Trophoblast cell (in vitro differentiated cells and primary cell): ENCODE measurements around the gene MAGI2.

ENCODE experiments used
- DNase-seq, 2 donors: peaks; one replicate each; pipeline ENCODE4 v3.0.0-alpha.2; 2016
- H2AFZ ChIP-seq: 2 replicates; pipeline ENCODE4 v1.6.1; 2013; ENCODE audit warnings: low read length, moderate library complexity, mild to moderate bottlenecking; ENCODE audit not compliant: insufficient read depth, poor library complexity
- H2AK5ac ChIP-seq: 2 replicates; pipeline ENCODE4 v1.6.1; 2013; ENCODE audit warnings: mild to moderate bottlenecking, low read length
- H2BK120ac ChIP-seq: 2 replicates; pipeline ENCODE4 v1.6.1; 2013; ENCODE audit warnings: low read length, mild to moderate bottlenecking, moderate library complexity; ENCODE audit not compliant: insufficient read depth, poor library complexity
- H2BK12ac ChIP-seq: 2 replicates; pipeline ENCODE4 v1.6.1; 2013; ENCODE audit warnings: mild to moderate bottlenecking, low read length, moderate library complexity
- H2BK5ac ChIP-seq: 2 replicates; pipeline ENCODE4 v1.6.1; 2013; ENCODE audit warnings: low read length, low read depth, moderate library complexity, mild to moderate bottlenecking; ENCODE audit not compliant: poor library complexity
- H3K14ac ChIP-seq: 2 replicates; pipeline ENCODE4 v1.6.1; 2013; ENCODE audit warnings: mild to moderate bottlenecking, low read length
- H3K18ac ChIP-seq: 2 replicates; pipeline ENCODE4 v1.6.1; 2013; ENCODE audit warnings: mild to moderate bottlenecking, low read length
- H3K23ac ChIP-seq: 2 replicates; pipeline ENCODE4 v1.6.1; 2013; ENCODE audit warnings: low read length
- H3K27ac ChIP-seq: 2 replicates; pipeline ENCODE4 v1.5.1; 2013; ENCODE audit warnings: low read depth, mild to moderate bottlenecking, inconsistent platforms, low read length, moderate library complexity
- H3K27me3 ChIP-seq: 2 replicates; pipeline ENCODE4 v1.6.1; 2013; ENCODE audit warnings: inconsistent platforms, mild to moderate bottlenecking, low read length, moderate library complexity; ENCODE audit not compliant: insufficient read depth
- H3K36me3 ChIP-seq, 2 experiments: 1 replicate in 1 of 2; 2 replicates in 1 of 2; pipeline ENCODE4 v1.6.1; 2013; ENCODE audit warnings: low read length in 2 of 2, mild to moderate bottlenecking in 2 of 2, moderate library complexity in 1 of 2; ENCODE audit not compliant: insufficient read depth in 2 of 2, control insufficient read depth in 1 of 2
- H3K4ac ChIP-seq: 2 replicates; pipeline ENCODE4 v1.6.1; 2013; ENCODE audit warnings: low read depth, mild to moderate bottlenecking, low read length, moderate library complexity
- H3K4me1 ChIP-seq, 2 experiments: 1 replicate in 1 of 2; 2 replicates in 1 of 2; pipeline ENCODE4 v1.6.1; 2013; ENCODE audit warnings: low read length in 2 of 2, mild to moderate bottlenecking in 2 of 2, moderate library complexity in 1 of 2; ENCODE audit not compliant: insufficient read depth in 2 of 2, control insufficient read depth in 1 of 2
- H3K4me2 ChIP-seq: 2 replicates; pipeline ENCODE4 v1.6.1; 2013; ENCODE audit warnings: inconsistent platforms, mild to moderate bottlenecking, low read length, moderate library complexity
- H3K4me3 ChIP-seq: 2 replicates; pipeline ENCODE4 v1.5.1; 2013; ENCODE audit warnings: mild to moderate bottlenecking, low read depth, low read length, inconsistent platforms
- H3K79me1 ChIP-seq: one replicate; pipeline ENCODE4 v1.6.1; 2013; ENCODE audit warnings: low read length
- H3K79me2 ChIP-seq: 2 replicates; pipeline ENCODE4 v1.6.1; 2013; ENCODE audit warnings: low read length, mild to moderate bottlenecking; ENCODE audit not compliant: control insufficient read depth, insufficient read depth, poor library complexity
- H3K9ac ChIP-seq: 2 replicates; pipeline ENCODE4 v1.6.1; 2013; ENCODE audit warnings: mild to moderate bottlenecking, low read length
- H3K9me3 ChIP-seq: 2 replicates; pipeline ENCODE4 v1.6.1; 2013; ENCODE audit warnings: low read depth, mild to moderate bottlenecking, control low read depth, inconsistent platforms, low read length; ENCODE audit not compliant: insufficient read depth
- H4K12ac ChIP-seq: 2 replicates; pipeline ENCODE4 v1.6.1; 2013; ENCODE audit warnings: low read depth, mild to moderate bottlenecking, low read length, moderate library complexity
- H4K8ac ChIP-seq: 2 replicates; pipeline ENCODE4 v1.6.1; 2013; ENCODE audit warnings: low read depth, mild to moderate bottlenecking, low read length, moderate library complexity
- H4K91ac ChIP-seq: one replicate; pipeline ENCODE4 v1.6.1; 2013; ENCODE audit warnings: low read depth, mild to moderate bottlenecking, low read length, moderate library complexity
- WGBS: extraction: QIAGEN DNeasy Blood & Tissue Kit; methylation state at CpG from one replicate; pipeline ENCODE4 v1.1.7; 2013; ENCODE audit warnings: missing lambda C conversion rate; ENCODE audit not compliant: insufficient read length, insufficient coverage; ENCODE audit errors: extremely low coverage; 5-methylcytosine and 5-hydroxymethylcytosine counted together

Gene MAGI2

DNA sequence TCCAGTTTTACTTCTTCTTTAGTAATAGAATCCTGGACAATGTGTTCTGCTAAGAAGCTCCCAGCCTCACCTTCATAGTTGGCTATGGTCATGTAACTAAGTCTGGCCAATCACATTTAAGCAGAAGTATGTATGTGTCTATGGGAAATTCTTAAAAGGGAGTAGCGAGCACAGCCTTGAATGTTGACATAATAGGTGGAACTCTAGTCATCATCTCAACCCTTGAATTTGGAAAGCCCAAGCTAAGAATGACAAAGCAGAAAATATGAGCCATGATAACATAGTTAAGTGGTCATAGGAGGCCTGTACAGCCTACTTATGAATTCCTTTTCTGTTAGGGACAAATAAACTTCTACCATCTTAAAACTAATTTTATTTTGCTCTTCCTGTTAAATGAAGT, 134.1 kb downstream of the MAGI2 start:
- H3K18ac ChIP-seq: no peak overlapping the region
- no peaks in the 10 kb centered on the region for H3K4me1 ChIP-seq
- no peak overlapping the region for H4K91ac ChIP-seq
- H4K8ac ChIP-seq: no peak overlapping the region
- H3K4ac ChIP-seq: no peak overlapping the region
- no peaks in the 10 kb centered on the region for H3K9me3 ChIP-seq
- H3K79me1 ChIP-seq: no peaks in the 10 kb centered on the region
- H2AFZ ChIP-seq: no peak overlapping the region
- H3K27ac ChIP-seq: no peak overlapping the region
- no peak overlapping the region for H3K4me2 ChIP-seq
- no peak overlapping the region for H3K23ac ChIP-seq
- no peaks in the 10 kb centered on the region for H3K79me2 ChIP-seq
- H3K9ac ChIP-seq: no peak overlapping the region
- no peak overlapping the region for H3K14ac ChIP-seq
- H2BK5ac ChIP-seq: no peak overlapping the region
- H3K27me3 ChIP-seq: no peaks in the 10 kb centered on the region
- no CpG with 5 or more reads among the region's 1 CpG for WGBS
- H2BK12ac ChIP-seq: no peak overlapping the region
- no peak overlapping the region for H3K4me3 ChIP-seq
- H3K36me3 ChIP-seq: no peaks in the 10 kb centered on the region
- no peak overlapping the region for H2BK120ac ChIP-seq
- H4K12ac ChIP-seq: no peak overlapping the region
- H2AK5ac ChIP-seq: no peak overlapping the region
- DNase-seq: no peak

DNA sequence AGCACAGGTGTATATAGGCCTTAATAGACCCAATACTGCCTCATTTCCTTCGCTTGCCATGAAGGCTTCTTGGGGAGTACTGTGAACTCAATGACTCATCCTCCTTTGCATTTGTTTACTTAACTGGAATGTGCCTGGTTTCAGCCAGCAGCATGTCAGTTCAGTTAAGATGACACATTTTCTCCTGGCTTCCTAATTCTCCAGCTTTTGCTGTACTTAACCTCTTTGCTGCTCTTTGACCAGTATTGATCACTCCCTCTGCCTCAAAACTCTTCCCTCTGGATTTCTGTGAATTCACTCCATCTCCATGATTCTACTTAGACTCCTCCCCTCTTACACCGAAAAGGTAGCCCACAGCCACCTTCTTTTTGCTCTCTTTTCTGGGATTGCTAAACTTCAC, 135.7 kb downstream of the MAGI2 start:
- Histone ChIP-seq H4K8ac (no peak overlapping the region), H3K23ac (no peak overlapping the region), H3K4ac (no peak overlapping the region), H3K18ac (no peak overlapping the region), H2AK5ac (no peak overlapping the region), H3K9me3 (no peaks in the 10 kb centered on the region), H3K4me2 (no peak overlapping the region), H3K14ac (no peak overlapping the region), H2BK5ac (no peak overlapping the region), H3K36me3 (no peaks in the 10 kb centered on the region), H3K9ac (no peak overlapping the region), H3K4me1 (no peaks in the 10 kb centered on the region), H3K27ac (no peak overlapping the region), H3K27me3 (no peaks in the 10 kb centered on the region), H4K12ac (no peak overlapping the region), H4K91ac (no peak overlapping the region), H2BK12ac (no peak overlapping the region), H3K4me3 (no peak overlapping the region), H2AFZ (no peak overlapping the region), H2BK120ac (no peak overlapping the region), H3K79me1 (no peaks in the 10 kb centered on the region), H3K79me2 (no peaks in the 10 kb centered on the region)
- peak; percentile 9 to 62 for DNase-seq
- WGBS: no CpG with 5 or more reads among the region's 2 CpGs

DNA sequence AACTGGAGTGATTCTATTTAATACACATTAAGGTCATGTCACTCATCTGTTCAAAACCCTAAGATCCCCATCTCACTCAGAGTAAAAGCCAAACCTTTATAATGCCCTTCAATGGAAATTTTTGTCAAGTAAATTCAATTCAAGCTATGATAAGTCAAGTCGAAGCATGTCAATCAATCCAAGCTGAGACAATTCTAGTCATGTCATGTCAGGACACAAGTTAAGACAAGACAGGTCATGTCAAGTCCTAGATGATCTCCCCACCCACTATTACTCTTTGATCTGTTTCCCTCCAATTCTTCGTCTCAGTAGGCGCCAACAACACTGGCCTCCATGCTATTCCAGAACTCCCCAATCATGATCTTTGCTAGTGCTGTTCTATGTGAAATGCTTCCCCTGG, 141.4 kb downstream of the MAGI2 start:
- no peak overlapping the region for H3K27ac ChIP-seq
- H2AK5ac ChIP-seq: no peak overlapping the region
- no peak overlapping the region for H2BK120ac ChIP-seq
- H3K4me2 ChIP-seq: no peak overlapping the region
- no peak overlapping the region for H2AFZ ChIP-seq
- H2BK12ac ChIP-seq: no peak overlapping the region
- no peak overlapping the region for H4K91ac ChIP-seq
- H3K4ac ChIP-seq: no peak overlapping the region
- H4K8ac ChIP-seq: no peak overlapping the region
- H3K23ac ChIP-seq: no peak overlapping the region
- DNase-seq: no peak
- no peak overlapping the region for H3K4me3 ChIP-seq
- H3K9ac ChIP-seq: no peak overlapping the region
- no peak overlapping the region for H4K12ac ChIP-seq
- H3K79me2 ChIP-seq: no peaks in the 10 kb centered on the region
- WGBS: no CpG with 5 or more reads among the region's 3 CpGs
- no peaks in the 10 kb centered on the region for H3K4me1 ChIP-seq
- no peaks in the 10 kb centered on the region for H3K27me3 ChIP-seq
- H3K36me3 ChIP-seq: no peaks in the 10 kb centered on the region
- no peaks in the 10 kb centered on the region for H3K79me1 ChIP-seq
- H3K14ac ChIP-seq: no peak overlapping the region
- H3K18ac ChIP-seq: no peak overlapping the region
- H3K9me3 ChIP-seq: no peaks in the 10 kb centered on the region
- H2BK5ac ChIP-seq: no peak overlapping the region

DNA sequence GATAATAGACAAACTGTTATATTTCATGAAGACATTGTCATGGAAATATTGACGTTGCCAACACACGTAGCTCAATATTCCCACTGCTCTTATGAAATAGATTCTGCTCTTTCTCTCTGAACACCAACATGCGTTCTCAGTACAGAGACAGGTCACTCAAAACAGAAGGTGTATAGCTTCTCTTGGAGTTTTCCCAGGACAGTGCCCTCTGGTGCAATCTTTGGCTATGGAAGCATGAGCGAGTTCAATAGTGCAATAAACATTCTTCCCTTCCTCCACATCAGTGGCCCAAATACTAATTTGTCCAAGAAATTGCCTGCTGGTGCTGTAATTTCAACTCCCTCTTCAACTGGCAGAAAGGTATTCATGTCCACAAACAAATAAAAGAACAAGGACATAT, 145.3 kb downstream of the MAGI2 start:
- Histone ChIP-seq H3K4me1 (no peaks in the 10 kb centered on the region), H3K4me3 (no peak overlapping the region), H2BK12ac (no peak overlapping the region), H3K4me2 (no peak overlapping the region), H2BK120ac (no peak overlapping the region), H2BK5ac (no peak overlapping the region), H3K4ac (no peak overlapping the region), H2AK5ac (no peak overlapping the region), H3K23ac (no peak overlapping the region), H3K36me3 (no peaks in the 10 kb centered on the region), H4K8ac (no peak overlapping the region), H4K12ac (no peak overlapping the region), H3K27ac (no peak overlapping the region), H3K27me3 (no peaks in the 10 kb centered on the region), H3K9ac (no peak overlapping the region), H3K18ac (no peak overlapping the region), H3K79me1 (no peaks in the 10 kb centered on the region), H4K91ac (no peak overlapping the region), H3K79me2 (no peaks in the 10 kb centered on the region), H2AFZ (no peak overlapping the region), H3K9me3 (no peaks in the 10 kb centered on the region), H3K14ac (no peak overlapping the region)
- DNase-seq: no peak
- no CpG with 5 or more reads among the region's 4 CpGs for WGBS
